Kidney tubule cell (primary cell): ENCODE data around the gene NXNL2.

Source experiments
- DNase-seq: peaks from one replicate; pipeline ENCODE4 v3.0.0-alpha.2; 2018; ENCODE audit warnings: low spot score

NXNL2 gene

GRCh38 chr9:88531920-88532698 lies 2.9 kb upstream of the NXNL2 start:
- DNase-seq = peak; percentile 80

DNA sequence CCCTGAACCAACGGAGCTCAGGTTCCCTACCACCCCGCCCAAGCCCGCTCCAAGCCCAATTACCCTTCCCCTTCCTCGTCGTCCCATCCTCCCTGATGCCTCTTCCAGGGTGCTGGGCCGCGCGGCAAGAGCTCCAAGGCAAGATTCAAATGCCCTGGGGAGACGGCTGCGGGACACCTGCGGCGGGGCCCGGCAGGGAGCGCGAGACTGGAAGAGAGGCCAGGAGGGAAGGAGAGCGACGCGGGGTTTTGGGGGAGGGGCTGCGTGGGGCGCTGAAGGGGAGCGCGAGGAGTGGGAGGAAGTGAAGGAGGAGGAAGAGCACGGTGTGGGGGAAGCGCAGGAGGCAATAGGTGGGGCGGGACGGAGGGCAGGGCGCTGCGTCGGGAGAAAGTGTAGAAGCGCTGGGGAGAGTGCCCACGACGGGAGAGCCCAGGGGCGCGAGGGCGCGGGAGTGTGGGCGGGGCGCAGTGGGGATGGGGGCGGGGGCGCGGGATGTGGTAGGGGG lies 975 bp upstream of the NXNL2 start:
- DNase-seq = no peak

DNA sequence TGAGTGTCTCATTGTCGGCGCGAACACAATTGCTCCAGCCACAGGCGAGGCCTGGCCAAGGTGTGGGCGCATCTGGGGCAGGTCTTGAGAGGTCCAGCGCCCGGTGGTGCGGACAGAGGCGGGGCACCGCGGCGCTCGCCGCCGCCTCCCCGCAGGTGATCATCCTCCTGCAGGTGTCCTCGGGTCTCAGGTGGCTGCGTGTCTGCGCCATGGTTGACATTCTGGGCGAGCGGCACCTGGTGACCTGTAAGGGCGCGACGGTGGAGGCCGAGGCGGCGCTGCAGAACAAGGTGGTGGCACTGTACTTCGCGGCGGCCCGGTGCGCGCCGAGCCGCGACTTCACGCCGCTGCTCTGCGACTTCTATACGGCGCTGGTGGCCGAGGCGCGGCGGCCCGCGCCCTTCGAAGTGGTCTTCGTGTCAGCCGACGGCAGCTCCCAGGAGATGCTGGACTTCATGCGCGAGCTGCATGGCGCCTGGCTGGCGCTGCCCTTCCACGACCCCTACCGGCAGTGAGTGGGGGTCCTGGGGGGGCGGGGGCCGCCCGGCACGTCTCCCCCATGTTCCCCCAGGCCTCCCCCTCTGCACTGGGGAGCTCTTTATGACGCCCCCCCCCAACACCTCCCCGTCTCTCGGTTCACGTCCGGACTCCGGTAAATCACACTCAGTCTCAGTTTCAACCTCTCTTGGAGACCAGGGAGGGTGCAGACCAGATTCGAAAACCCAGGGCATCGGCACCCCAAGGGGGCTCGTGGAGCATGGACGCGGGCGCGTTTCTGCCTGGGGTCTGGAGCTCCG lies 446 bp downstream of the NXNL2 start:
- DNase-seq = no peak

- DNase-seq = peak; percentile 68
Observed at GRCh38 chr9:88536023-88536324, 996 bp downstream of the NXNL2 start.

DNA sequence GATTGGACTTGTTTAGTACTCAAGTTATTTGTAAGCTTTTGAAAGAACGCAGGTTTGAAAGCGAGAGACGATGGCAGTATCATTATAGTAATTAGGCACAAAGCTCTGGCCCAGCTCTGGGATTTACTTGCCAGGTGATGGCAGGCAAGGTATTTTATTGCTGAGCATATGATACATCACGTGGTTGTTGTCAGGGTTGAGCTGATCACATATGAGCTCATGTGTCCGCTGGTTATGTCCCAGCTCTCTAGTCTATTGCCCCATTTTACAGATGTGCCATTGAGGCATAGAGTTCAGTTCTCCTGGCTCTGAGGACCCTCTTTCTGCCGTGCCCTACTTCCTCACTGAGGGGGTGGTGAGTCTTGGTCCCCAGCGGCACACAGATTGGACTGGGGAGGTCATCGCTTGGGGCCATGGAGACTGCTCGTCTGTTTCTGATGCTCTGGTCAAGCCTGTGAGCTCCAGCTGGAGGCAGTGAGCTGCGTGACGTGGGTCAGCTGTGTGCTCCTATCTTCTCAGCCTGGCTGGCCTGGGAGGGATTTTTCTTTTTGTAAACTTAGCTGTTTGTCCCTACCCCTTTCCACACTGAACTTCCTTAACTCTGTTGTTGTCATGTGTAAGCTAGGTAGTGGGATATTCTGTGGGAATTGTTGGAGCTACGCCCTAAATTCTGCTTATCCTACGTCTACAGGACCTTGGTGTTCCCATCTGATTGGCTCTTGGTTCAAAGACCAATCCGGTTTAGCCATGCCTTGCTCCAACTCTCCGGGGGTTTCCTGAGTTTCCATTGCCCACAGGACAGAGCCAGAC lies 2.2 kb downstream of the NXNL2 start:
- peak; percentile 100 for DNase-seq

DNA sequence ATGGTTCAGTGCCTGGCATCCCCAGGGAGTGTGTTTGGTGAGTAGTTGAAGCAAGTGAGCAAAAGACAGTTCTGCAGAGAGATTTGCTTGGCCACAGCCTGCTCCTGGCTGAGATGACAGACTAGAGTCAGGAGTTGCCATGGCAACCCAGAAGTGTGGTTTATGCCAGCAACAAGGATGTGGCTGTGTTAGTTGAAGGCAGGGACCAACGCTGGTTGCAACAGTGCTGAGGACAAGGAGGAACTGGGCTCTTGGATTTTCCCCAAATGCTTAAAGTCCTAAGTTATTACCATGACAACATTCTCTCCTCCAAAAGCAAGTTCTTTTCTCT lies 2.7 kb downstream of the NXNL2 start:
- no peak for DNase-seq

- peak; percentile 83 for DNase-seq
Observed at GRCh38 chr9:88538311-88539085, 3.5 kb downstream of the NXNL2 start.

- no peak for DNase-seq
Observed at GRCh38 chr9:88539246-88539645, 4.3 kb downstream of the NXNL2 start.

DNA sequence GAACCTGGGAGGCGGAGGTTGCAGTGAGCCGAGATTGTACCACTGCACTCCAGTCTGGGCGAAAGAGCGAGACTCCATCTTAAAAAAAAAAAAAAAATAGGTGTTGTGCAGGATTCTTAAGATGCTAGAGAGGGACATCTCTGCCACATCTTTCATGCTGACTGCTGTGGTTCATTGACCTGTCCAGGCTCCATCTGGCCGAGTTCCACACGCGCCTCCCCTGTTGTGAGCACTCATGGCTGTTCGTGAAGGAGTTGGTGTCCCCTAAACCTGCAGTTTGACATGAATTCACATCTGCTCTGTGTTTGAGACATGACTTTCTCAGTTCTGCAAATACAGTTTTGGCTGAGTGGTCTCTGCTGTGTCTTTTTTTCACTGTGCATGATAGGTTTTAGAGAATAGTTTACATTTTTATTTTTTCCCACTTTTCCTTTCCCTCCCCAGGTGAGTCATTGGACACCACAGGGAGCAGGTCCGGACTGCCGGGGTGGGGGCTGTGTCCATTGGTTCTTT lies 5.3 kb downstream of the NXNL2 start:
- DNase-seq = no peak

DNA sequence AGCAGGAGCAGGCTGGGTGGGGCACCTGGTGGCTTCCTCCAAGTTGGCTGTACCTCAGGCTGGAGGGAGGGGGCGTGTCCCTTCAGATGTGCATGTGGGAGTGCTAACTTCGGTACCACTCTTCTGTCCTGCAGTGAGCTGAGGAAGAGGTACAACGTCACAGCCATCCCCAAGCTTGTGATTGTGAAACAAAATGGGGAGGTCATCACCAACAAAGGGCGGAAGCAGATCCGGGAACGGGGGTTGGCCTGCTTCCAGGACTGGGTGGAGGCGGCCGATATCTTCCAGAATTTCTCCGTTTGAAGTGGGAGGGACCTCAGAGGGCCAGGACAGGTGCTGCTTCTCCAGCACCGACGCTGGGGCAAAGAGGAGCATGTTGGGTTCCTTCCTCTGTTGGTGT lies 9.3 kb downstream of the NXNL2 start:
- no peak for DNase-seq

GRCh38 chr9:88551546-88552137 lies 16.7 kb downstream of the NXNL2 start:
- no peak for DNase-seq

GRCh38 chr9:88553350-88553749 lies 18.4 kb downstream of the NXNL2 start:
- no peak for DNase-seq

GRCh38 chr9:88555268-88555980 lies 20.4 kb downstream of the NXNL2 start:
- no peak for DNase-seq

DNA sequence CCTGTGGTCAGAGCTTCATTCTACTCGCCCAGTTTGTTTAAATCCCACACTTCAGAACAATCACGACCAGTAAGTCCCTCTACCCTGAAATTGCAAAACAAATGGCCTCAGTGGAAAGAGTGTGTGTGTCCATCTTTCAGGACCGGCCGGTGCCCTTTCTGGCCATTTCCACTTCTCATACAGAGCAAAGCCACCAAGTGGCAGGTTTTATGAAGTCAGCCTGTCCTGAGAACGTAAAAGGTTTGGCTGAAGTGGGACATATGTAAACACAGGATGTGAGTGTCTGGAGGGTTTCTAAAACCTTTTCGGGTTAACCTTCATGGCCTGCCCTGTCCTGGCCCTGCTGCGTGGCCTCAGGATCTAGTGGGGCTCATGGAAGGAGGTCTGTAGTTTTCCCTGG lies 24.7 kb downstream of the NXNL2 start:
- DNase-seq = no peak

GRCh38 chr9:88567870-88568269 lies 32.9 kb downstream of the NXNL2 start:
- DNase-seq = no peak

DNA sequence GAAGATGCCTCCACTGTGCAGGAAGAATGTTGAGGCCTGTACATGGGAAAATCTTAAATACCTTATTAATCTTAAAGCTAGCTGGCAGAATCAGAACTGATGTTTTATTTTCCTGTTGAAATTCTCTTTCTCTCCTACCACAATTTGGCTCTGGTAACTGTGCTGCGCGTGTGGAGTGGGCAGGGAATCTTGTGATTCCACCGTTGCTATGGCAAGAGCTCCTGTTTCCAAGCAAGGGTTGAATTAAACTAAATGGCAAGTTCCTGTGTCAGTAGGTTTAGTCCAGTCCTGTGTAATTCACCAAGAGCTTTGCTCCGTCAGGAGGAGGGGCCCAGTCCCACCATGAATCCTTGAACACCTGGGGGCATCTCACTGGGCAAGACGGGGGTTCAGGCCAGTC lies 36.4 kb downstream of the NXNL2 start:
- DNase-seq = no peak

GRCh38 chr9:88572684-88573083 lies 37.7 kb downstream of the NXNL2 start:
- DNase-seq = no peak

- peak; percentile 31 for DNase-seq
Observed at GRCh38 chr9:88574953-88575352, 40.0 kb downstream of the NXNL2 start.

DNA sequence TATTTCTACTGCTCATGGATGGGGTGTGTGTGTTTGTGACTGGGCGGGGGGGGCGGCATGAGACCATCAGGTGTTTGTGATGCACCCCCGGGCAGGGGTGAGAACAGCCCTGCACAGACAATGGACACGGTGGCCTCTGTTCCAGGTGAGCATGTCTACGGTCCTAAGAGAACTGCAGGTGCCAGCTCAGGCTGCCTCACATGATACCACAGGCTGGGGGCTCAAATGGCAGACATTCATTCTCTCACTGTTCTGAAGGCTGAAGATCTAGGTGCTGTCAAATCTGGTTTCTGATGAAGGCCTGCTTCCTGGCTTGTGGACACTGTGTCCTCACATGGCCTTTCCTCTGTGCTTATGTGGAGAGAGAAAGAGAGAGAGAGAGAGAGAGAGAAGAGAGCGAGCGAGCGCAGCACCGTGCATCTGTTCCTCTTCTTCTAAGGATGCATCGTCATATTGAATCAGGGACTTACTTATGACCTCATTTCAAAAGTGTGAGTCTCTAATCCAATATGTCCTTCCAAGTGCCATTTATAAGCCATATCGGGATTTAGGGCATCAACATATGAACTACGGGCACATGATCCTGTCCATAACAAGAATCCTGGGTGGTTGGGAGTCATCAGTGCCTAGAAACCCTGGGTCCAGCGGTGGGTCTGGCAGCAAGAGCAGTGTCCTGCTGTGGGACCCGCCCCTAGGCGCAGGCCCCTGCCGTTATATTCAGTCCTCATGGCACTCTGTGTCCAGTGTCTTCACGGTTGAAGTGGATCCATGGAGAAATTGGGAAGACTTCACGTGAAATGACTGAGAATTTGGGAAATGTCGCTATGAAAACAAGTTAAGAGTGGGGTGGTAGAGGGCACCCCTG lies 42.5 kb downstream of the NXNL2 start:
- no peak for DNase-seq
